Measurements from ENCODE around the gene ZNF511.

The ZNF511 gene

DNA sequence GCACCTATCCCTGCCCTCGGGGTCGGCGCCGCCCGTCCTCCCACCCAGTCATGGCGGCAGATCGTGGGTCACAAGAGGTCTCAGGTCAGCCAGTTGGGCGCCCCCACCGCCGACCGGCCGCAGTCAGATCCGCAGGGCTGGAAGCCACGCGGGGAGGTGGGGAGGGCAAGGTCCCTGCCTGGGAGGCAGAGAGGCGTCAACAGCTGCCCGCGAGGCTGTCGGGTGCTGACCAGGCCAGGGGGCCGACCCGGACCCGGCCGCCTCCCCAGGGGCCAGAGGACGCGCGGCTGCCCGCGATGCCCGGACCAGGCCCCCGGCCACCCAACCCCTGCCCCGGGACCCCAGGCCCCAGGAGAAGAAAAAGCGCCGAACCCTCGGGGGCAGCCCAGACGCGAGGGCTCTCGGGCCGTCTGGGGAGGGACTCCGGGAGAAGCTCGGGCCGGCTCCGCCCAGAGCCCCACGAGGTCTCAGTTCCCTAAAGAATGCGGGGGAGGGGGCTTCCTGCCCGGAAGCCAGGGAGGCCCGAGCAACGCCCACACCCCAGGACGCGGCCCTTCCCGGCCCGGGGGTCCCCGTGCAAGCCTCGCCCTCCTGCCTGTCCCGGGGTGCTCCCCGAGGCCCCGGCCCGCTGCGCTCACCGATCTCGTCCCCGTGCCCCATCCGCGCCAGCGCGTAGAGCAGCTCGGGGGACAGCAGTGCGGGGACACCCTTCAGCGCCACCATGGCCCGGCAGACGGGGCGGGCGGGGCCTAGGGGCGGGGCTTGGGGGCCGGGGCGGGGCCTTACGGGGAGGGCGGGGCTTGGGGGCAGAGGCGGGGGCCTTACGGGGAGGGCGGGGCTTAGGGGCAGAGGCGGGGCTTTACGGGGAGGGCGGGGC is 48.8 kb downstream of the ZNF511 start, which contains the start of gene FUOM:
TSS of gene FUOM (minus strand) at position 735 of the 877 bp plus-strand sequence. CDS start at position 723, 12 bp downstream.
- peak; percentile 70 for DNase-seq

DNA sequence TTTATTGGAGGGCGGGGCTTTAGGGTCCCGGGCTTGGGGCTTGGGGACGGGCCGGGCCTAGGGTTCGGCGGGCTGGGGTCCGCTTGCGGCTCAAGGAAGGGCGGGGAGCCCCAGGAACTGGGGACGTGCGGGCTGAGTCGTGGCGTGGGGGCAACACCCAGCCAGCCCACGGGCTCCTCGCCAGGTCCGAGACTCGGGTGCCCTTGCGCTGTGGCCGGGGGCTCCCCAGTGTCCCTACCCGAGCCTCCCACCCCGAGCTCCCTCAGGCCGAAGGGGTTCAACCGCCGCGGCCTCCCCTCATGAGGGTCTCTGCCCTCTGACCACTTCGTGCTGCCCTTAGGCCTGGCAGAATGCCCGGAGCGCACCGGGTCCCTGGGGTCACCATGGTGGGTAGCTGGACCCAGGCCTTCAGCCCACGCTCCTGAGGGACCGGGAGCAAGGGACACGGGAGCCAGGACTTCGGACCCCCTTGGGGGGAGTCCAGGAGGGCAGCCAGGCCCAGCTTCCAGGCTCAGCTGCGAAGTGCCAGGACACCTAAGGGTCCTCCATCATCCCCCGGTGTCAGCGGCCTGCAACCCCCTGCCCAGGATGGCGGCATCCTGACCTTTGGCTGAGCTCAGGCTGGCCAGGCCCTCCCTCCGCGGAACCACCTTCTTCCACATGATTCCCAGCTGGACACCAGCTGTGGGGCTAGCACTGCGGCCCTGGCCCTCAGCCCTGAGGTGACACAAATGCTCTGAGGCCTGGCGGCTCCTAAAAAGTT is 49.6 kb downstream of the ZNF511 start:
- no peak for DNase-seq

DNA sequence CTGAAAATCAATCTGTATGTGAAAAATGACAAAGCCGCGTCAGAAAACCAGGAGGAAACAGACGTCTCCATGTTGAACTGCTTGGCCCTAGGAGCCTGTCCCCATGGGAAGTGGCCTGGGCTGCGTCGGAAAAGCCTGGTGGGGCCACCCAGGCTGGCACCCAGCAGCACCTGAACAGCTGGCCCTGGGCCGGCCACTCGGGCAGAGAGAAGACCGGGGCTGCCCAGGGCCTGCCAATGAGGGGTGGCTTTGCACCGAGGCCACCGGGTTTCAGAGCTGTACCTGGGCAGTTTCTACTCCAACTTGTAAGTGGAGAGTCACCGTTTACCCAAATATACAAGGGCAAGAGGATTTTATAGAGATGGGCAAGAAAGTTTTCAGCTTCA is 50.2 kb downstream of the ZNF511 start:
- DNase-seq = no peak

DNA sequence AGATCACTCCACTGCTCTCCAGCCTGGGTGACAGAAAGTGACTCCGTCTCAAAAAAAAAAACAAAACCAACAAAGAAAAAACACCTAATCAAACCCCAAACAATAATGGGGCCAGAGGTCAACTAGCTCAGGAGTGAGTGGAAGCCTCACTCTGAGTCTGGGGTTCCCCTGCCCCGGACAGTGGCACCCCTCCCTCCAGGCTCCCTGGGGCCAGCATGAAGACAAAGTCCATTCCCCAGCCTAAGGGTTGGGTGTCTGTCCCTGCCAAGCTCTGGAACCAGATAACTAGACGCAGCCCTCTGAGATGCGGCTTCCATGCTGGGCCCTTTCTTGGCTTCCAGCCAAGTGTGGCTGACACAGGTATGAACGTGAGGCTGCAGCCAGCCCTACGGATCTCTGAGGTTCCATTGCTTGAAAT is 50.8 kb downstream of the ZNF511 start:
- DNase-seq = no peak

DNA sequence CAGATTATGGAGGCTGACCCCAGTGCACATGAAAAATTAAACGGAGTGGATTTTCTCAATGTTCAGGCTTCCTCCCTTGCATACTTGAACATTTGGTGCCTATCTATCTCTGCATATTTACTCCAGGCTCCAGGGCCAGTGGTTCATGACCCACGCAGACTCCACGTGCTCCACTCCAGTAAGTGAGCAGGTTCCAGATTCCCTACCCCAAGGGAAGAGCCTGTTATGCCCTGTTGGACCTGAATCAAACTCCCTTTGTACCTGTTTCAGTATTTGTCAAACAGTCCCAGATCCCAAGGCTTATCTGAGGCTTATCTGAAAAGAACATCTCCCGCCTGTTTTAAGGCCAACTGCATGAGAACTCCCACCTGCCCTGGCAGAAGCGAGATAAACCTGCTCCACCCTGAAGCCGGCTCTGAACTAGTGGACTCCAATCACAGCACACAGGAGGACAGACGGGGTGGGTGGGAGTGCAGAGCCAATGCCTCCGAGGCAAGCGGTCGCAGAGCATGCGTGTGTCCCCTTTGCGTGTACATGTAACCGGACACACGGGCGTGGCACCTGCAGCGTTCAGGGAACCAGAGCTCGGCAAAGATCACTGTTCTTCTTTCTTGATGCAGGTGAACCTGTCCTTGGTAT is 51.4 kb downstream of the ZNF511 start:
- no peak for DNase-seq

DNA sequence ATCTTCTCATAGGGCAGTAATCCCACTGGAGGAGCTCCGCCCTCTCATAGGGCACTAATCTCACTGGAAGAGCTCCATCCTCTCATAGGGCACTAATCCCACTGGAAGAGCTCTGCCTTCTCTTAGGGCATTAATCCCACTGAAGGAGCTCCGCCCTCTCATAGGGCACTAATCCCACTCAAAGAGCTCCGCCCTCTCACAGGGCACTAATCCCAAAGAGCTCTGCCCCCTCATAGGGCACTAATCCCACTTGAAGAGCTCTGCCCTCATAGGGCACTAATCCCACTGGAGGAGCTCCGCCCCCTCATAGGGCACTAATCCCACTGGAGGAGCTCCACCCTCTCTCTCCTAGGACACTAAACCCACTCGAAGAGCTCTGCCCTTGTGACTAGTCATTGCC is 52.5 kb downstream of the ZNF511 start:
- DNase-seq = no peak

DNA sequence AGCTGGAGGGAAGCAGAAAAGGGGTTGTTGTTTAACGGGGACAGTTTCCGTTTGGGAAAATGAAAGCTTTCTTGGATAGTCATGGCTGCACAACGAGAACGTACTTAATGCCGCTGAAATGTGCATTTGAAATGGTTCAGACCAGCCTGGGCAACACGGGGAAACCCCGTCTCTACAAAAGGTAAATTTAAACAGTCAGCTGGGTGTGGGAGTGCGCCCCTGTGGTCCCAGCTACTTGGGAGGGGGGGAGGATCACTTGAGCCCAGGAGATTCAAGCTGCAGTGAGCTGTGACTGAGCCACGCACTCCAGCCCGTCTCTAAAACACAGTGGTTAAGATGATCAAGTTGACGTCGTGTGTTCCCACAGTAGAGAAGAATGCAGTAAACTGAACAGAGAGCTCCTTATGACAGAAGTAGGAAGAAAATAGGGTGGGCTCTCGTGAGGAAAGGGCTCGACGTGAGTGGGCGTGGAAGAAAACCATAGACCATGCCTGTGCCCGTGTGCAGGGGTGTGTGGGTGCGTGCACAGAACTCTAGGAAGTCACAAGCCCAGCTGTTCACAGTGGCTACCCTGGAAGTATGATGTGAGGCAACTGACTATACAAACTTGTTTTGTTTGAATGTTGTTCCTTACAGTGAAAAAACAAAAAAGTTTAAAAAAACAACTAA is 53.2 kb downstream of the ZNF511 start:
- DNase-seq = no peak
